Skin epidermis (tissue), 12 donors: Measurements from ENCODE around the gene PLEK2.
"Not testable (repeated sequence)": the region's sequence is repeated elsewhere in the genome, so short reads cannot be mapped to it uniquely, and the experiment has no call there.

Experiments used
- H3K27ac ChIP-seq, 21 experiments: fragments of 200-600 bp; sonication (generic) in 11 of 21; one replicate each; pipeline ENCODE4 v1.5.0; 2020; ENCODE audit warnings: mild to moderate bottlenecking in 3 of 21, inconsistent platforms in 2 of 21, moderate library complexity in 2 of 21
- H3K4me3 ChIP-seq, 7 experiments: fragments of 200-600 bp; sonication (generic) in 2 of 7; one replicate each; pipeline ENCODE4 v1.5.0; 2020; ENCODE audit warnings: inconsistent platforms in 2 of 7, mild to moderate bottlenecking in 2 of 7, moderate library complexity in 1 of 7

PLEK2 gene

GRCh38 chr14:67408122-67408801 is 3.7 kb downstream of the PLEK2 start:
- not testable (repeated sequence) for H3K4me3 ChIP-seq, H3K27ac ChIP-seq

DNA sequence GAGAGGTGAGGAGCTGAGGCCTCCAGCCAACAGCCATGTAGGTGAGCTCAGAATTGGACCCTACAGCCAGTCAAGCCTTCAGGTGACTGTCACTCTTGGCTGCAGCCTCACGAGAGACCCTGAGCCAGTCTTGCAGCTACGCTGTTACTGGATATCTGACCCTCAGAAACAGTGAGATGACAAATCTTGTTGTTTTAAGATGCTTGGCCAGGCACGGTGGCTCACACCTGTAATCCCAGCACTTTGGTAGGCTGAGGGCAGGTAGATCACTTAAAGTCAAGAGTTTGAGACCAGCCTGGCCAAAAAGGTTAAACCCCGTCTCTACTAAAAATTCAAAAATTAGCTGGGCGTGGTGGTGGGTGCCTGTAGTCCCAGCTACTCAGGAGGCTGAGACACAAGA is 6.2 kb downstream of the PLEK2 start:
- H3K27ac ChIP-seq = no peak overlapping the region
- no peak overlapping the region for H3K4me3 ChIP-seq

DNA sequence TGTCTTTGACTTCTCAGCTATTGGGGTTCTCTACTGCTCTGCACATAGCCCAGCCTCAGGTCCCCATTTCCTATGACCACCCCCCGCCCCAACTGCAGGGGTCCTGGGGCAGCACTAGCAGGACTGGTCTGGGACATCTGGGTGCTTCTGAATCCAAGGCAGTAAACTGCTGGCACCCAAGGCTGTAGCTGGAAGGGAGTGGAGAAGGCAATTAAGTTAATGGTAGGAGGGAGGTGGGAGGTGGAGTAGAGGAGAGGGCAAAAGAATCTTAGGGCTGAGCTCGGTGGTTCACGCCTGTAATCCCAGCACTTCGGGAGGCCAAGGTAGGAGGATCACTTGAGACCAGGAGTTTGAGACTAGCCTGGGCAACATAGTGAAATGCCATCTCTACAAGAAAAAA is 11.5 kb downstream of the PLEK2 start:
- Histone ChIP-seq H3K4me3 (no peak overlapping the region), H3K27ac (no peak overlapping the region)

DNA sequence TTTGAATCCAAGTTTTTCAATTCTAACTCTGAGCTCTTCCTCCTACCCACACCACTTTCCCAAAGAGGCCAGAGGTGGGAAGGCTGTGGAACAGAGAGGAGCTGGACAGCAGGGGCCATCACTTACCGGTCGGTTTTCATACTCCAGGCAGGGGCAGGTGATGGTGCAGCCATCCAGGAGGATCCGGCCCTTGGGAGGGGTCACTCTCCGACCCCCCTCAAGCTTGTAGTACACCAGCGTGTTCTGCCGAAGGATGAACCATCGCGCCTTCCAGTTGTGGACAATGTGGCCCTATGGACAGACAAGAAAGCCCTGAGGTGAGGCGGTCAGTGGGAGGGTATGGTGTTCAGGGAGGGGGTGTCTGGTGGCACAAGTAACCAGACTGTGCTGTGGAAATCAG is 14.4 kb downstream of the PLEK2 start:
- Histone ChIP-seq H3K4me3 (no peak overlapping the region), H3K27ac (no peak overlapping the region)

DNA sequence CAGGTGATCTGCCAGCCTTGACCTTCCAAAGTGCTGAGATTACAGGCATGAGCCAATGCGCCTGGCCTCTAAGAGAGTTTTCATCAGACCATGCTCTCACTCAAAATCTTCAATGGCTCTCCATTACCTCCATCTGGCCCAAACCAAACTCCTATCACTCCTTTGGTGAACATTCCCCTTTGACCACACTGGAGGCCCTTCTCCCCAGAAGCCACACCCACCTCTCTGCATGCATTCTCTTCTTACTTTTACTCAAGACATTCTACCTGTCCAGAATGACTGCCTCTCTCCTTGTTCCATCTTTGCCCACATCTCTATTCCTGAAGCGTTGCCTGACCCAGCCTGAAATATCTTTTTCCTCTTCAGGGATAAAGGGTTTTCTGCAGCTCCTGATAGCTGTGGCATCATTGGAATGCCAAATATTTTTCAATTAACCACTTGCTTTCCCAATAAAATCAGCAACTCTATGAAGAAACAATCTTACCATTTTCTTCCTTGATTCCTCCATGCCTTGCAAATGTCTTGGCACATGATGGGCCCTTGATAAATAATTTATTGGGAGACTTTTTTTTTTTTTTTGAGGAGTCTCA is 15.5 kb downstream of the PLEK2 start:
- H3K4me3 ChIP-seq = no peak overlapping the region
- no peak overlapping the region for H3K27ac ChIP-seq

- no peak overlapping the region for H3K27ac ChIP-seq
These were observed 16.1 kb downstream of the PLEK2 start for GRCh38 chr14:67395876-67396189.

GRCh38 chr14:67395086-67395875 is 16.7 kb downstream of the PLEK2 start:
- Histone ChIP-seq H3K27ac (no peak overlapping the region), H3K4me3 (no peak overlapping the region)

More at GRCh38 chr14:67395876-67396189, 16.1 kb downstream of the PLEK2 start:
- H3K4me3 ChIP-seq = no peak overlapping the region

- H3K27ac ChIP-seq = no peak overlapping the region
- no peak overlapping the region for H3K4me3 ChIP-seq
These were observed 18.3 kb downstream of the PLEK2 start for GRCh38 chr14:67393689-67394088.

DNA sequence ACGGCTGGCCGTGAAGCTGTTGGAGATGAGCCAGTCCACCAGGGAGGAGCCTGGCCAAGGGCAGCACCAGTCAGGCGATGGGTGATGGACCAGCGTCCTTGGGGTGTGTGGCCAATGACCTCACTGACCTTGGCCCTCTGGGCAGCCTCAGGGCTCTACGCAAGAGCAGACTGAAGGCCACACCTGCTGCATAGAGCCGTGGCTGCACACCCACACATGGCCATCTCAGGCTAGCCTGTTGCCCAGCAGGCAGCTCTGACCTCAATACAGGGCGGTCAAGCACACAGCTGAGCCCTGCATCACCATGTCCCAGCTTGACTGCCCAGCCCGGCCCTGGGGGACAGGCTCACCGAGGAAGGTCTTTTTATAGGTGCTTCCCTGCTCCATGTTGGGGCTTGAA is 19.2 kb downstream of the PLEK2 start:
- H3K4me3 ChIP-seq = no peak overlapping the region
- H3K27ac ChIP-seq = no peak overlapping the region

DNA sequence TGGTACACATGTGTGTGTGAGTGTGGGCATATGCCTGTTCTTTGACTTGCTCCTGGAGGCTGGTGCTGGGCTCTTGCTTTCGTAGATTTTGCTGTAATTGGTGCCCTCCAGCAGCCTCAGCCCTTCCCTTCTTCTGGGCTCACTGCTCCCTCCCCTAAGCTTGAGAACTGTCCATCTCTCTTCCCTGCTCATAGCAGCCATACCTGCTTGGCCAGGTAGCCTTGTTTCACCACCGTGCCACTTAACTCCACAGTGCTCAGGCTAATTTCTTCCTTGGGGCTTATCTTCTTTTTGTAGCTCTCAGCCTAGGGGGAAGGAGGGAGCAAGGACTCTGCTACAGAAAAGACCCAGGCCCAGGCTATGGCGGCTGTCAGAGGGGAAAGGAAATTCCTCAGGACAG is 19.8 kb downstream of the PLEK2 start:
- H3K4me3 ChIP-seq = no peak overlapping the region
- H3K27ac ChIP-seq = no peak overlapping the region

DNA sequence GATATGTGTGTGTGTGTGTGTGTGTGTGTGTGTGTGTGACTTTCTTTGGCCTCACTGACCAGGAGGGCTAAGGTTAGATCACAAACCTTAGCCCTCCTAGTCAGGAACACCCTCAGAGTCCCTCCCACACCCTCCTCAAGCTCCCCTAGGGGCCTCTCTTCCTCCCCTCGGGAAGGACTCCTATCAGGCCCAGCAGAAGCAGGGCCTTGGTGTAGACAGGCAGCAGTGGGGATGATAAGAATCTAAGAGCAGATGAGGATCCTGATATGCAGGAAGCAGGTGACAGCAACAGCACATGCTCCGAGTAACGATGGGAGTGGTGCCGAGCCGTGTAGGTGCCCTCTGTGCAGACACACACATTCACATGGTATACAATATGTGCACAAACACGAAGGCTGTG is 20.7 kb downstream of the PLEK2 start:
- H3K4me3 ChIP-seq = no peak overlapping the region
- no peak overlapping the region for H3K27ac ChIP-seq

GRCh38 chr14:67389811-67390534 is 22.0 kb downstream of the PLEK2 start:
- no peak overlapping the region for H3K4me3 ChIP-seq

GRCh38 chr14:67389275-67389674 is 22.7 kb downstream of the PLEK2 start:
- Histone ChIP-seq H3K27ac (no peak overlapping the region), H3K4me3 (no peak overlapping the region)

More at GRCh38 chr14:67389811-67390534, 22.0 kb downstream of the PLEK2 start:
- no peak overlapping the region for H3K27ac ChIP-seq

GRCh38 chr14:67387195-67387594 is 24.8 kb downstream of the PLEK2 start:
- Histone ChIP-seq H3K4me3 (no peak overlapping the region), H3K27ac (peak overlapping the region in 1 of 21 experiments; percentile 14)

GRCh38 chr14:67385618-67386017 is 26.3 kb downstream of the PLEK2 start:
- H3K4me3 ChIP-seq = no peak overlapping the region
- peak overlapping the region in 1 of 21 experiments; percentile 33 for H3K27ac ChIP-seq

DNA sequence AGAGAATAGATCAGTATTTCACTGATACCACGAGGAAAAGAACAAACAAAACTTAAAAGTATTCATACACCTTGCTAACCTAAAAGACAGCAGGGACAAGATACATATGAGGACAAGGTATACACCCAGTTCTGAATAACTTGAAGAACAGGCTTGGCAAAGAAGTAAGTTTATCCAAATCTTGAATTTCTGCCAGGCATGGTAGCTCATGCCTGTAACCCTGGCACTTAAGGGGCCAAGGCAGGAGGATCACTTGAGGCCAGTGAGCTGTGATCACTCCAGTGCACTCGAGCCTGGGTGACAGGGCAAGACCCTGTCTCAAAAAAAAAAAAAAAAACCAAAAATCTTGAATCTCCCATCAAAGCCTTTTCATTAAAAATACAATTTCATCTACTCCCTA is 26.8 kb downstream of the PLEK2 start:
- peak overlapping the region in 2 of 21 experiments; percentile 19 to 33 for H3K27ac ChIP-seq
- H3K4me3 ChIP-seq = no peak overlapping the region

DNA sequence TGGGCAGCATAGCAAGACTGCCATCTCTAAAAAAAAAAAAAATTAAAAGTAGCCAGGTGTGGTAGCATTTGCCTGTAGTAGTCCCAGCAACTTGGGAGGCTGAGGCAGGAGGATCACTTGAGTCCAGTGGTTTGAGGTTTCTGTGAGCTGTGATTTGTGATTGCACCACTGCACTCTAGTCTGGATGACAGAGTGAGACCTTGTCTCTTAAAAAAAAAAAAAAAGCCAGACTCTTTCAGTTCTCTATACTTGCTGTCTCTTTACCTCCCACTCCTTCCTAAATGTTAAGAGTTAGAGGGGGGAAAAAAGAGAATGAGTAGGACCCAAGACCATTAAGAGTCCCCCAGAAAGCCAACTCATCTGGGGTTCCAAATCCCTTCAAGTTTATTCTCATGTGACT is 34.0 kb downstream of the PLEK2 start:
- Histone ChIP-seq H3K4me3 (no peak overlapping the region), H3K27ac (no peak overlapping the region)

DNA sequence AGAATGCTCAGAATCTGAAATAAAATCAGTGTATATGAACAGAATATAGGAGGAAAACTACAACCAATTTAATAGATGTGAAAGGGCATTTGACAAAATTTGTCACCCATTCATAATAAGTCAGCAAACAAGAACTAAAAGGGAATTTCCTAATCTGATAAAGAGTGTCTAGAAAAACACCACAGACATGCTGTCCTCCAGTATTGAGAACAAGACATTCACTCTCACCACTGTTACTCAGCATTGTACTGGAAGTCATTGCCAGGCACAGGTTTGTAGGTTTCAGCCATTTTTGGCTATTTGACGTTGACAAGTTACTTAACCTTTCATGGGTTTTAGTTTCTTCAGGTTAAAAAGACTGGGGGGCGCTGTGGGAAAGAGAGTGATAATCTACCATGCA is 38.6 kb downstream of the PLEK2 start:
- no peak overlapping the region for H3K4me3 ChIP-seq
- no peak overlapping the region for H3K27ac ChIP-seq

- H3K27ac ChIP-seq = no peak overlapping the region
- no peak overlapping the region for H3K4me3 ChIP-seq
These were observed 39.1 kb downstream of the PLEK2 start for GRCh38 chr14:67372833-67373232.
